Calu3 (cell line): ENCODE measurements around the gene PLA2G2E. TPM values are rescaled to one million over a fixed set of nuclear protein-coding genes. Genes with fewer than 3 reads are reported as not detected.
"Not testable (repeated sequence)": the region's sequence is repeated elsewhere in the genome, so short reads cannot be mapped to it uniquely, and the experiment has no call there.

Source experiments
- BruUV-seq: library from RNA; stranded (reverse); fragments of 400-500 nt; replicated peaks from 2 replicates; lab custom pipeline; 2021; lab: Mats Ljungman, UMichigan
- CTCF ChIA-PET: fragments of 300-600 bp; sonication (Branson Sonifier 250); formaldehyde crosslinking; loops from one replicate; lab custom pipeline; 2022; ENCODE audit warnings: antibody characterized with exemption; lab: Charles Lee
- DNase-seq: peaks from one replicate; pipeline ENCODE4 v3.0.0; 2022
- H3K27ac Mint-ChIP-seq: one replicate; pipeline ENCODE4 v1.8.0; 2022; ENCODE audit warnings: mixed read lengths; ENCODE audit not compliant: unreplicated experiment
- H3K27me3 Mint-ChIP-seq: one replicate; pipeline ENCODE4 v1.8.0; 2022; ENCODE audit warnings: mixed read lengths; ENCODE audit not compliant: unreplicated experiment
- H3K36me3 Mint-ChIP-seq: one replicate; pipeline ENCODE4 v1.8.0; 2022; ENCODE audit warnings: mild to moderate bottlenecking, moderate library complexity, mixed read lengths; ENCODE audit not compliant: insufficient read depth, unreplicated experiment
- H3K4me1 Mint-ChIP-seq: one replicate; pipeline ENCODE4 v1.8.0; 2022; ENCODE audit warnings: mild to moderate bottlenecking, low read depth, mixed read lengths; ENCODE audit not compliant: unreplicated experiment
- H3K4me3 Mint-ChIP-seq: one replicate; pipeline ENCODE4 v1.8.0; 2022; ENCODE audit warnings: mild to moderate bottlenecking, low read depth, moderate library complexity, mixed read lengths; ENCODE audit not compliant: unreplicated experiment
- H3K9me3 Mint-ChIP-seq: one replicate; pipeline ENCODE4 v1.8.0; 2022; ENCODE audit warnings: low read depth, mixed read lengths; ENCODE audit not compliant: unreplicated experiment
- CTCF ChIP-seq: fragments of 200-600 bp; IDR thresholded peaks from one replicate; pipeline ENCODE4 v1.8.0; 2022; ENCODE audit warnings: antibody characterized with exemption; ENCODE audit not compliant: unreplicated experiment
- intact Hi-C: fragments of 100-400 bp; cut with micrococcal nuclease; formaldehyde crosslinking; loops from one replicate; pipeline ENCODE4 v1.10.0; 2022; ENCODE audit not compliant: unreplicated experiment
- total RNA-seq: library from RNA; stranded (reverse); gene quantifications from 2 replicates; pipeline ENCODE4 v1.2.3, GENCODE V29; 2022

PLA2G2E gene
- total RNA-seq, 1 experiment from 2014 or later, result not detected

GRCh38 chr1:19882111-19883071 is 41.0 kb downstream of the PLA2G2E start, which contains the start of gene OTUD3:
Gene OTUD3 (plus strand): TSS chr1:19882395. CDS start chr1:19882514, 119 bp downstream.
- H3K4me1 Mint-ChIP-seq, result peaks cover 30% of the 10 kb centered on the region
- peak within 1 kb of the TSS; percentile 71 for H3K4me3 Mint-ChIP-seq
- H3K9me3 Mint-ChIP-seq, result no peaks in the 10 kb centered on the region
- TF ChIP-seq CTCF, result peak; percentile 73
- peaks cover 17% of the 10 kb centered on the region for H3K36me3 Mint-ChIP-seq
- DNase-seq, result peak; percentile 92
- peak within 1 kb of the TSS; percentile 8 for H3K27ac Mint-ChIP-seq
- no TSS peak for BruUV-seq
- CTCF ChIA-PET, result interaction anchor here (0.8 to 1.0 kb wide), 6 partner anchors 10 to 167 kb away, joined by 3 to 6 read pairs (median 4); partner anchors contain the start of gene RNF186
- intact Hi-C loops, result no loop called here
- H3K27me3 Mint-ChIP-seq, result no peaks in the 10 kb centered on the region

GRCh38 chr1:19880841-19881240 is 42.6 kb downstream of the PLA2G2E start:
- H3K4me3 Mint-ChIP-seq, DNase-seq, H3K9me3 Mint-ChIP-seq, H3K27me3 Mint-ChIP-seq, H3K27ac Mint-ChIP-seq, intact Hi-C loops, BruUV-seq: not testable (repeated sequence)
- Mint-ChIP-seq H3K4me1 (peaks cover 30% of the 10 kb centered on the region), H3K36me3 (peaks cover 17% of the 10 kb centered on the region)
- CTCF ChIA-PET, result interaction anchor here (0.6 kb wide), 1 partner anchor 129 kb away, joined by 5 read pairs; no protein-coding TSS in a partner anchor

GRCh38 chr1:19879661-19880060 is 43.8 kb downstream of the PLA2G2E start:
- no peak overlapping the region for H3K4me3 Mint-ChIP-seq
- H3K4me1 Mint-ChIP-seq, result peaks cover 23% of the 10 kb centered on the region
- H3K27ac Mint-ChIP-seq, result no peak overlapping the region
- H3K9me3 Mint-ChIP-seq, result no peaks in the 10 kb centered on the region
- DNase-seq, result no peak
- peaks cover 14% of the 10 kb centered on the region for H3K36me3 Mint-ChIP-seq
- BruUV-seq, result no TSS peak
- intact Hi-C loops, result no loop called here
- CTCF ChIA-PET, result interaction anchor here (0.6 kb wide), 1 partner anchor 109 kb away, joined by 3 read pairs; no protein-coding TSS in a partner anchor
- TF ChIP-seq CTCF, result no peak
- no peaks in the 10 kb centered on the region for H3K27me3 Mint-ChIP-seq

- peaks cover 14% of the 10 kb centered on the region for H3K36me3 Mint-ChIP-seq
- no TSS peak for BruUV-seq
- no peak overlapping the region for H3K27ac Mint-ChIP-seq
- no peak for TF ChIP-seq CTCF
- CTCF ChIA-PET, result interaction anchor here (0.6 kb wide), 1 partner anchor 109 kb away, joined by 3 read pairs; no protein-coding TSS in a partner anchor
- peaks cover 19% of the 10 kb centered on the region for H3K4me1 Mint-ChIP-seq
- intact Hi-C loops, result no loop called here
- no peak for DNase-seq
- no peak overlapping the region for H3K4me3 Mint-ChIP-seq
- no peaks in the 10 kb centered on the region for H3K9me3 Mint-ChIP-seq
- no peaks in the 10 kb centered on the region for H3K27me3 Mint-ChIP-seq
Measured at GRCh38 chr1:19879227-19879626, 44.2 kb downstream of the PLA2G2E start.
